HG02588 (cell line): ENCODE data around the gene TLL2.
"Not testable (repeated sequence)": the region's sequence is repeated elsewhere in the genome, so short reads cannot be mapped to it uniquely, and the experiment has no call there.

Experiments used
- ATAC-seq: cut with Tn5 transposase; IDR thresholded peaks from one replicate; pipeline ENCODE4 v1.9.1; 2021; ENCODE audit warnings: mild to moderate bottlenecking, moderate library complexity; ENCODE audit not compliant: unreplicated experiment

TLL2 gene

GRCh38 chr10:96513698-96514561 lies at the start of gene TLL2:
TLL2 (minus strand) TSS chr10:96513926; CDS start chr10:96513685, 241 bp downstream.
- ATAC-seq: peak; percentile 82

GRCh38 chr10:96560966-96561887 lies 47.5 kb upstream of the TLL2 start:
- ATAC-seq: no peak

- no peak for ATAC-seq
Observed at GRCh38 chr10:96560489-96560888, 46.8 kb upstream of the TLL2 start.

GRCh38 chr10:96556003-96556402 lies 42.3 kb upstream of the TLL2 start:
- ATAC-seq: no peak

- ATAC-seq: no peak
Observed at GRCh38 chr10:96555330-96555729, 41.6 kb upstream of the TLL2 start.

GRCh38 chr10:96548589-96548988 lies 34.9 kb upstream of the TLL2 start:
- no peak for ATAC-seq

GRCh38 chr10:96545558-96545957 lies 31.8 kb upstream of the TLL2 start:
- not testable (repeated sequence) for ATAC-seq

GRCh38 chr10:96541921-96542320 lies 28.2 kb upstream of the TLL2 start:
- no peak for ATAC-seq

- ATAC-seq: no peak
Observed at GRCh38 chr10:96540240-96540639, 26.5 kb upstream of the TLL2 start.

GRCh38 chr10:96538683-96539082 lies 25.0 kb upstream of the TLL2 start:
- no peak for ATAC-seq

GRCh38 chr10:96536129-96536528 lies 22.4 kb upstream of the TLL2 start:
- no peak for ATAC-seq

- ATAC-seq: no peak
Observed at GRCh38 chr10:96532523-96532922, 18.8 kb upstream of the TLL2 start.

GRCh38 chr10:96529634-96530279 lies 16.0 kb upstream of the TLL2 start:
- ATAC-seq: no peak

GRCh38 chr10:96524741-96525140 lies 11.0 kb upstream of the TLL2 start:
- no peak for ATAC-seq

- ATAC-seq: no peak
Observed at GRCh38 chr10:96517284-96517683, 3.6 kb upstream of the TLL2 start.

- no peak for ATAC-seq
Observed at GRCh38 chr10:96516337-96516736, 2.6 kb upstream of the TLL2 start.

- ATAC-seq: peak; percentile 42
Observed at GRCh38 chr10:96513305-96513697, 425 bp downstream of the TLL2 start.

GRCh38 chr10:96512524-96513304 lies 1.0 kb downstream of the TLL2 start:
- ATAC-seq: no peak

GRCh38 chr10:96511044-96511945 lies 2.4 kb downstream of the TLL2 start:
- ATAC-seq: no peak
